Upper lobe of right lung (tissue), 1 donor: ENCODE measurements around the gene SMARCAD1. TPM values are rescaled to one million over a fixed set of nuclear protein-coding genes. Genes with fewer than 3 reads are reported as not detected.

Experiments
- ATAC-seq: fragments of 200-7000 bp; cut with Tn5 transposase; one replicate; pipeline ENCODE4 v1.9.1; 2020; ENCODE audit warnings: mild to moderate bottlenecking, moderate library complexity
- DNase-seq: peaks from one replicate; pipeline ENCODE4 v3.0.0-alpha.2; 2020
- H3K27ac ChIP-seq: fragments of 200-600 bp; one replicate; pipeline ENCODE4 v1.8.0; 2022
- H3K27me3 ChIP-seq: fragments of 200-600 bp; one replicate; pipeline ENCODE4 v1.8.0; 2022; ENCODE audit warnings: mild to moderate bottlenecking
- H3K36me3 ChIP-seq: fragments of 200-600 bp; one replicate; pipeline ENCODE4 v1.8.0; 2022
- H3K4me1 ChIP-seq: fragments of 200-600 bp; one replicate; pipeline ENCODE4 v1.8.0; 2022
- H3K4me3 ChIP-seq: fragments of 200-600 bp; one replicate; pipeline ENCODE4 v1.8.0; 2022; ENCODE audit warnings: mild to moderate bottlenecking
- H3K9me3 ChIP-seq: fragments of 200-600 bp; one replicate; pipeline ENCODE4 v1.8.0; 2022
- intact Hi-C: fragments of 100-400 bp; cut with DNase I; formaldehyde crosslinking; loops from one replicate; pipeline ENCODE4 v1.11.0; 2022
- total RNA-seq: library from RNA; stranded (reverse); fragmentation: NEBNext Ultra II Directional; extraction: Animal tissue kit (Norgen Biotek cat#: 25700); gene quantifications from one replicate; pipeline ENCODE4 v1.2.1, GENCODE V29; 2021
- TF ChIP-seq, protein P1 (sequence below): fragments of 200-600 bp; IDR thresholded peaks from one replicate; pipeline ENCODE4 v1.8.0; 2022; ENCODE audit warnings: antibody characterized with exemption
- donor health status: DM: no; HTN: yes; CAD: no; lungs with severe emphysema.

SMARCAD1 gene
- total RNA-seq, 1 donor from 2014 or later = 21.0 TPM

DNA sequence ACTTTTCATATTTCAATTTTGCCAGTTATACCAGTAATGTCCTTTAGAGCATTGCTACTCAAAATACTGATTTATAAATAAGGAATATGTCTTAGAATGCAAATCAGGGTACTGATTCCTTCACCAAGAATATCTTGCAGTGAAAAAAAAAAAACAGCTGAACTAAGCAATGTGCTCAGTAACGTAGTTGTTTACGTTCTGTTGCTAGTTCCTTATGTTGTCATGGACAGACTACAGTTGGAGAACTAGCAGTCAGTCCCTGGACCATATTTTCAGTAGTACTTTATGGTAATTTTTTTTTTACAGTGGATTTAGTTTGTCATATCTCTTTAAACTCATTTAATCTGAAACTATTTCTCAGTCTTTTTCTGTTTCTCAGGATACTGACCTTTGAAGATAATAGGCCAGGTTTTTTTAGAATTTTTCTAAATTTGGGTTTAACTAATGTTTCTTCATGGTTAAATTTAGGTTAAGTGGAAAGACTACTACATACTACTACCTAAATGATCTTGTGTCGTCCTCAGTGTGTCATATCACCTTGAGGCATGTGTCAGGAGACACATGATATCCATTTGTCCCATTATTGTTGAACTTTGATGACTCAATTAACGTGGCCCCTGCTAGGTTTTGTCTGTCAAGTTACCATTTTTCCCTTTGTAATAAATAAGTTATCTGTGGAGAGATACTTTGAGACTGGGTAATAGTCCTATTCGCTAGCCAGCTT is 21.0 kb downstream of the SMARCAD1 start:
- DNase-seq (no peak), ATAC-seq (no peak)
- TF ChIP-seq, protein P1, sequence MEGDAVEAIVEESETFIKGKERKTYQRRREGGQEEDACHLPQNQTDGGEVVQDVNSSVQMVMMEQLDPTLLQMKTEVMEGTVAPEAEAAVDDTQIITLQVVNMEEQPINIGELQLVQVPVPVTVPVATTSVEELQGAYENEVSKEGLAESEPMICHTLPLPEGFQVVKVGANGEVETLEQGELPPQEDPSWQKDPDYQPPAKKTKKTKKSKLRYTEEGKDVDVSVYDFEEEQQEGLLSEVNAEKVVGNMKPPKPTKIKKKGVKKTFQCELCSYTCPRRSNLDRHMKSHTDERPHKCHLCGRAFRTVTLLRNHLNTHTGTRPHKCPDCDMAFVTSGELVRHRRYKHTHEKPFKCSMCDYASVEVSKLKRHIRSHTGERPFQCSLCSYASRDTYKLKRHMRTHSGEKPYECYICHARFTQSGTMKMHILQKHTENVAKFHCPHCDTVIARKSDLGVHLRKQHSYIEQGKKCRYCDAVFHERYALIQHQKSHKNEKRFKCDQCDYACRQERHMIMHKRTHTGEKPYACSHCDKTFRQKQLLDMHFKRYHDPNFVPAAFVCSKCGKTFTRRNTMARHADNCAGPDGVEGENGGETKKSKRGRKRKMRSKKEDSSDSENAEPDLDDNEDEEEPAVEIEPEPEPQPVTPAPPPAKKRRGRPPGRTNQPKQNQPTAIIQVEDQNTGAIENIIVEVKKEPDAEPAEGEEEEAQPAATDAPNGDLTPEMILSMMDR = no peak
- H3K36me3 ChIP-seq = peaks cover 7% of the 10 kb centered on the region
- H3K27me3 ChIP-seq = no peaks in the 10 kb centered on the region
- H3K27ac ChIP-seq = no peak overlapping the region
- intact Hi-C loops = no loop called here
- H3K9me3 ChIP-seq = no peaks in the 10 kb centered on the region
- no peaks in the 10 kb centered on the region for H3K4me1 ChIP-seq
- no peak overlapping the region for H3K4me3 ChIP-seq

DNA sequence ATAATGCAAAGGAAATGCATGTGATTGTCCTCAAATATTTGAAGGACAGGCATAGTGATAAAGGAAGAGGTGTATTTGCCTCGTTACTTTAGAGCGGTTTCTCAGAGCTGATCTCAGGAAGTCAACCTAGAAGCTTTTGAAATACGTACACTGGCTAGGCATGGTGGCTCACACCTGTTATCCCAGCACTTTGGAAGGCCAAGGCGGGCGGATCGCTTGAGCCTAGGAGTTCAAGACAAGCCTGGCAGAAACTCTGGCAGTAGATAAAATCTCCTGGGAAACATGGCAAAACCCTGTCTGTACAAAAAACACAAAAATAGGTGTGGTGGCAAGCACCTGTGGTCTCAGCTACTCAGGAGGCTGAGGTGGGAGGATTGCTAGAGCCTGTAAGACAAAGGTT is 24.9 kb downstream of the SMARCAD1 start:
- Histone ChIP-seq H3K27ac (no peak overlapping the region), H3K4me3 (no peak overlapping the region), H3K36me3 (peaks cover 17% of the 10 kb centered on the region), H3K4me1 (no peaks in the 10 kb centered on the region), H3K27me3 (no peaks in the 10 kb centered on the region), H3K9me3 (no peaks in the 10 kb centered on the region)
- intact Hi-C loops = no loop called here
- ATAC-seq = no peak
- no peak for DNase-seq
- TF ChIP-seq, protein P1 = no peak

DNA sequence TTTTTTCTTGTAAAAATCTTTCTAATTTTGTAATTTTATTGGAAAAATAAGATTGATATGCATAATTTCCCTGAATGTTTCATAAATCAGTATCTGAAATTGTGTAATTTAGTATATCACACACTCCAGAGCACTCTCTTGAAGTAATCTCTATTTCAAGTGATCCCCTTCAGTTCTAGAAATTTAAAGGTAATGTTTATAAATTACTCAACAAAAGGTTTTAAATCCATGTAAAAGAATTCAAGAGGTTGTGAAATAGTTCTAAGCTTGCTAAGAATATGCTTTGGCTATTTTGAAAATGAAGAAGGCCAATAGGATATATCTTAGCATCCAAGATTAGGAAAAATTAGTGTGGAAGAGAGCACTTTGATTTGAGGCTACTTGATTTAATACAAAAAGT is 28.2 kb downstream of the SMARCAD1 start:
- Histone ChIP-seq H3K4me3 (no peak overlapping the region), H3K27ac (no peak overlapping the region), H3K4me1 (no peaks in the 10 kb centered on the region), H3K27me3 (no peaks in the 10 kb centered on the region), H3K9me3 (no peaks in the 10 kb centered on the region), H3K36me3 (peaks cover 47% of the 10 kb centered on the region)
- intact Hi-C loops = no loop called here
- TF ChIP-seq, protein P1 = no peak
- ATAC-seq (no peak), DNase-seq (no peak)

DNA sequence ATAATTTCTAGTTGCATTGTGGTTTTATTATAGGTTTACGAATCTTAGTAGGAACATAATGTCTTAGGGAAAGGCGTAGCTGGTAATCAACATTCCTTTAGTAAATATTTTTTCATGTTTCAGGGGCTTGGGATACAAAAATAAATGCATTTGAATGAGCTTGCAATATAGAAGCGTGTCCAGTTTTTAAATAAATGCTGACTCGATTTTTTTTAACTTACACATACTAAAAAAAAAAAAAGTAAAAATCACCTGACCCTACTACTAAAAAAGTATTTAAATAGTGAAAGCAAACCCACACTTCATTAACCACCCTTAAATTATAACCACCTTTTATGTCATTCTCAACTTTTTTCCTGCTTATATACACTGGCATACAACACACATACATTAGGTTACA is 29.6 kb downstream of the SMARCAD1 start:
- intact Hi-C loops = no loop called here
- DNase-seq (no peak), ATAC-seq (no peak)
- Histone ChIP-seq H3K36me3 (peaks cover 62% of the 10 kb centered on the region), H3K9me3 (no peaks in the 10 kb centered on the region), H3K4me3 (no peak overlapping the region), H3K27ac (no peak overlapping the region), H3K4me1 (no peaks in the 10 kb centered on the region), H3K27me3 (no peaks in the 10 kb centered on the region)
- TF ChIP-seq, protein P1 = no peak

DNA sequence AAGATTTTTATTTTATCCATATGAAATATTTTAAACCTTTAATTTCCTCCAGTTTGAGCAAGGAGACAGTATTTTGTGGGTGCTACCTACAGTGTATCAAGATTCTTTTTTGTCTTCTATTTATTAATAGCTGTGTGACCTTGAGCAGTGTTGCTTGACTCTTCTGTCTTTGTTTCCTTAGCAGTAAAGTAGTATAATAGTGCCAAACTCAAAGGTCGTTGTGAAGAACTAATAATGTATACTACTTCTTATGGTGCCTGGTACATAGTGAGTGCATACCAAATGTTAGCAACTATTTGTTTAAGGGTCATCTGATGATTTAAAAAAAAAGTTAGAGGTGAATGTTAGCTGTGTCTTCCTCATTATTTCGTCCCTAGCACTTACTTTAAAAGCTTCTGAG is 30.5 kb downstream of the SMARCAD1 start:
- DNase-seq = no peak
- intact Hi-C loops = no loop called here
- Histone ChIP-seq H3K4me3 (no peak overlapping the region), H3K36me3 (peaks cover 70% of the 10 kb centered on the region), H3K9me3 (no peaks in the 10 kb centered on the region), H3K27ac (no peak overlapping the region), H3K4me1 (no peaks in the 10 kb centered on the region), H3K27me3 (no peaks in the 10 kb centered on the region)
- ATAC-seq = no peak
- TF ChIP-seq, protein P1 = no peak

DNA sequence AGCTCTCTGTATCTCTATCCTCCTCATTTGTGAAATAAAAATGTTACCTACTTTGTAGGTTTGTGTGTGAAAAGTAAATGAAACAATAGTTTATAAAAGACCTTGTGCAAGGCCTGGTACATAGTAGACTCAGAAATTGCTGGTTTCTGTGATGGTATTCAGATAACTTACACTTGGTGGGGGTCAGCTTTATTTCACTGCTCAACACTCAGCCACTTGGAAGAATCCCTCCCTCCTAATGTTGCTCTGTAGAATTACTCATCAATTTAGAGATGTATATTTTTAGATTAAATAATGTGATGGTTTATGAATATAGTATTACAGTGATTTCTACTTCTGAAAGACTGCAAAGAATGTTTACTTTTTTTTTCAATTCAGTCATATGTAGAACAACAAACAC is 32.7 kb downstream of the SMARCAD1 start:
- Histone ChIP-seq H3K36me3 (peaks cover 74% of the 10 kb centered on the region), H3K4me1 (no peaks in the 10 kb centered on the region), H3K4me3 (no peak overlapping the region), H3K27me3 (no peaks in the 10 kb centered on the region), H3K9me3 (no peaks in the 10 kb centered on the region), H3K27ac (no peak overlapping the region)
- ATAC-seq (no peak), DNase-seq (no peak)
- intact Hi-C loops = no loop called here
- TF ChIP-seq, protein P1 = no peak
